ENCODE results near the gene PPIL3.

GRCh38 chr2:200852605-200853004 lies 36.3 kb downstream of the PPIL3 start:
- TF ChIP-seq CTCF (IDR thresholded peaks at IDR 0.05) (no peak), POLR2AphosphoS5 (IDR thresholded peaks at IDR 0.05) (no peak)

Data from upper lobe of left lung (tissue), 4 donors.